DND-41 (cell line): Measurements from ENCODE around the gene HNF1B.

Experiments used
- ATAC-seq: fragments of 200-7000 bp; cut with Tn5 transposase; 3 replicates; pipeline ENCODE4 v1.9.1; 2021; ENCODE audit warnings: low read depth; ENCODE audit not compliant: insufficient read depth
- DNase-seq: peaks from one replicate; pipeline ENCODE4 v3.0.0-alpha.2; 2020
- H2AFZ ChIP-seq: 2 replicates; pipeline ENCODE4 v1.6.0; 2012; ENCODE audit warnings: low read depth, low read length
- H3K27ac ChIP-seq: 2 replicates; pipeline ENCODE4 v1.5.1; 2012; ENCODE audit warnings: low read length, inconsistent platforms
- H3K27me3 ChIP-seq: fragments of 200-600 bp; sonication (generic); 2 replicates; pipeline ENCODE4 v1.6.0; 2012; ENCODE audit warnings: low read length, mild to moderate bottlenecking, inconsistent platforms; ENCODE audit not compliant: insufficient read depth, poor library complexity
- H3K36me3 ChIP-seq: 2 replicates; pipeline ENCODE4 v1.5.1; 2012; ENCODE audit warnings: low read length, inconsistent platforms; ENCODE audit not compliant: insufficient read depth
- H3K4me1 ChIP-seq: 2 replicates; pipeline ENCODE4 v1.5.1; 2012; ENCODE audit warnings: mild to moderate bottlenecking, low read length; ENCODE audit not compliant: insufficient read depth
- H3K4me2 ChIP-seq: 2 replicates; pipeline ENCODE4 v1.6.0; 2012; ENCODE audit warnings: mild to moderate bottlenecking, moderate library complexity, low read length, inconsistent platforms; ENCODE audit not compliant: insufficient read depth
- H3K4me3 ChIP-seq, 2 experiments: fragments of 200-600 bp in 1 of 2; shearing (Covaris generic) in 1 of 2; 2 replicates each; pipeline ENCODE4 v1.5.1; 2012 to 2016; ENCODE audit warnings: inconsistent platforms in 2 of 2, low read length in 2 of 2, mild to moderate bottlenecking in 2 of 2, low read depth in 1 of 2, moderate library complexity in 1 of 2
- H3K79me2 ChIP-seq: 2 replicates; pipeline ENCODE4 v1.6.0; 2012; ENCODE audit warnings: low read length, inconsistent platforms; ENCODE audit not compliant: insufficient read depth
- H3K9ac ChIP-seq: 2 replicates; pipeline ENCODE4 v1.6.0; 2012; ENCODE audit warnings: low read depth, mild to moderate bottlenecking, inconsistent platforms, low read length, moderate library complexity
- H3K9me3 ChIP-seq: 2 replicates; pipeline ENCODE4 v1.5.1; 2012; ENCODE audit warnings: low read length, moderate library complexity, mild to moderate bottlenecking, inconsistent platforms; ENCODE audit not compliant: insufficient read depth, severe bottlenecking
- H4K20me1 ChIP-seq: 2 replicates; pipeline ENCODE4 v1.6.0; 2012; ENCODE audit warnings: low read length; ENCODE audit not compliant: insufficient read depth
- CTCF ChIP-seq: IDR thresholded peaks from 2 replicates; pipeline ENCODE4 v1.5.1; 2012; ENCODE audit warnings: borderline replicate concordance, low read length, moderate library complexity, mild to moderate bottlenecking; ENCODE audit not compliant: poor library complexity, severe bottlenecking; ENCODE audit errors: extremely low read depth
- EZH2 ChIP-seq: IDR thresholded peaks from 3 replicates; pipeline ENCODE4 v1.6.1; 2012; ENCODE audit warnings: borderline replicate concordance, low read depth, mild to moderate bottlenecking, moderate library complexity, low read length, inconsistent platforms; ENCODE audit not compliant: severe bottlenecking

Gene HNF1B

DNA sequence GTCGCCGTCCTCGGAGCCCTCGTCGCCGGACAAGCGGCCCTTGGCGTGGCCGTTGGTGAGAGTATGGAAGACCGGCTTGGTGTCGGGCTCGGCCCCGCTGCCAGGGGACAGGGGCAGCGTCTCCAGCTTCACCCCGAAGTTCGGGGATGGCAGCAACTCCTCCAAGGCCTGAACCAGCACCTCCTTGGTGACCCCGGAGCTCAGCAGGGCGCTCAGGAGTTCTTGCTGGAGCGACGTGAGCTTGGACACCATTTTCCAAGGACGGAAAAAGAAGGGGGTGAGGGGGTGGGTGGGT lies 279 bp downstream of the HNF1B start:
- H3K4me3 ChIP-seq = no peak overlapping the region
- DNase-seq (no peak), ATAC-seq (no peak)
- H2AFZ ChIP-seq = no peak overlapping the region
- H3K4me2 ChIP-seq = no peak overlapping the region
- H3K79me2 ChIP-seq = no peaks in the 10 kb centered on the region
- no peaks in the 10 kb centered on the region for H4K20me1 ChIP-seq
- no peaks in the 10 kb centered on the region for H3K36me3 ChIP-seq
- TF ChIP-seq EZH2 (no peak), CTCF (no peak)
- H3K27ac ChIP-seq = no peak overlapping the region
- H3K4me1 ChIP-seq = no peaks in the 10 kb centered on the region
- H3K9me3 ChIP-seq = no peaks in the 10 kb centered on the region
- no peak overlapping the region for H3K9ac ChIP-seq
- peaks cover 20% of the 10 kb centered on the region for H3K27me3 ChIP-seq

DNA sequence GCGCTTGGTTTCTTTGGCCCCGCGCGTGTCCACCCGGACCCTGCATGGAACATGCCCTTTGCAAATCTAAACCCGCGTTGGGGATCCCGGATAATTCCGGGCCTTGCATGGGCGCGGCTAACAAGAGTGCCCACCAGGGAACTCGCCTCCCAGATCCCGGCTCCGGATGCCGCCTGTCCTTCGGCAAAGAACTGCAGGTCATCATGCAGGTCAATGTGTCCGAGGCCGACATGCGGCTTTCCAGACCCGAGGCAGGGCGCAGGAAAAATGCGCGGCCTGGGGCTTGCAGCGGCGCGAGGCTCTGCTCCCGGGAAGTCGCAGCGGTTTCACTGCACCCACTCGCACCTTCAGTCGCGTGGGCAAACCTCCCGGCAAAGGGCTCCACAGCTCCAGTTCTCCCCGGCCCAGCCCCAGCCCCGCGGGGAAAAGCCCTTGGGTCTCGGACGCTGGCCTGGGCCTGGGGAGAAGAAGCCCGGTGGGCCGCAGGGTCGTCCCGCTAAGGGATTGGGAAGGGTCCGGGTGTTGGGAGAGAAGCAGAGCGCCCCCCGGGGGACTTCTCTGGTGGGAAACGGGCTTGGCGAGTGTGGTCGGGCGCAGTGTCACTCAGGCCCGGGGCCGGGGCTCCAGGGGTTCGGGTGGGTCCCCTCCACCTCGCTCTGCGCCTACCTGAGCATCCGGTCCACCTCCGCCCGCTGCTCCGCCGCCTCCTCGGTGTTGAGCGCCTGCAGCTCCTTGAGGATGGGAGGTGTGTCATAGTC lies 805 bp downstream of the HNF1B start:
- H3K27me3 ChIP-seq = peaks cover 20% of the 10 kb centered on the region
- H3K9ac ChIP-seq = no peak overlapping the region
- no peaks in the 10 kb centered on the region for H3K36me3 ChIP-seq
- H2AFZ ChIP-seq = no peak overlapping the region
- H3K27ac ChIP-seq = no peak overlapping the region
- H3K4me2 ChIP-seq = no peak overlapping the region
- H3K9me3 ChIP-seq = no peaks in the 10 kb centered on the region
- DNase-seq (no peak), ATAC-seq (no peak)
- H3K4me1 ChIP-seq = no peaks in the 10 kb centered on the region
- no peak overlapping the region for H3K4me3 ChIP-seq
- no peaks in the 10 kb centered on the region for H3K79me2 ChIP-seq
- no peaks in the 10 kb centered on the region for H4K20me1 ChIP-seq
- TF ChIP-seq CTCF (no peak), EZH2 (no peak)

GRCh38 chr17:37743612-37743874 lies 1.3 kb downstream of the HNF1B start:
- no peak overlapping the region for H3K9ac ChIP-seq
- H4K20me1 ChIP-seq = no peaks in the 10 kb centered on the region
- no peak overlapping the region for H3K27ac ChIP-seq
- TF ChIP-seq EZH2 (no peak), CTCF (no peak)
- no peaks in the 10 kb centered on the region for H3K9me3 ChIP-seq
- H3K4me2 ChIP-seq = no peak overlapping the region
- no peaks in the 10 kb centered on the region for H3K79me2 ChIP-seq
- no peaks in the 10 kb centered on the region for H3K36me3 ChIP-seq
- H3K4me1 ChIP-seq = no peaks in the 10 kb centered on the region
- H3K4me3 ChIP-seq = no peak overlapping the region
- H3K27me3 ChIP-seq = peaks cover 19% of the 10 kb centered on the region
- ATAC-seq (no peak), DNase-seq (no peak)
- no peak overlapping the region for H2AFZ ChIP-seq
